ENCODE measurements around the gene CELF6. TPM values are rescaled to one million over a fixed set of nuclear protein-coding genes. Genes with fewer than 3 reads are reported as not detected.

The CELF6 gene
- total and polyA plus RNA-seq, 2 donors from 2014 or later = 3.5 to 3.8 TPM

- no peaks in the 10 kb centered on the region for H3K27me3 ChIP-seq (ENCODE audit: control insufficient read depth, insufficient read depth, low read length)
- FAIRE-seq (no peak), DNase-seq (no peak)
- no peak for TF ChIP-seq CTCF (IDR thresholded peaks at IDR 0.05; ENCODE audit: borderline replicate concordance, extremely low read depth, insufficient read depth)
- no peak overlapping the region for H3K4me3 ChIP-seq (ENCODE audit: low read length in 3 of 3)
- H3K4me1 ChIP-seq (ENCODE audit: control insufficient read depth in 2 of 3, insufficient read depth in 2 of 3, low read depth in 1 of 3, low read length in 3 of 3) = peaks cover 0 to 4% (median 2%) of the 10 kb centered on the region in 3 donors
- intact Hi-C loops (cut with DNase I) = no loop called here
- H3K9me3 ChIP-seq (ENCODE audit: control insufficient read depth in 2 of 3, insufficient read depth in 1 of 3, low read length in 3 of 3) = no peaks in the 10 kb centered on the region
- H3K36me3 ChIP-seq (ENCODE audit: control insufficient read depth in 2 of 3, insufficient read depth in 3 of 3, low read length in 3 of 3) = peaks cover 8 to 51% (median 39%) of the 10 kb centered on the region in 3 donors
- H3K9ac ChIP-seq (ENCODE audit: low read length in 3 of 3) = no peak overlapping the region
- no peak overlapping the region for H3K27ac ChIP-seq (ENCODE audit: low read depth in 2 of 2, low read length in 2 of 2)
Measured at GRCh38 chr15:72354496-72354895, 34.5 kb upstream of the CELF6 start.

- DNase-seq (no peak), FAIRE-seq (no peak)
- intact Hi-C loops (cut with DNase I) = no loop called here
- H3K27me3 ChIP-seq (ENCODE audit: control insufficient read depth, insufficient read depth, low read length) = no peaks in the 10 kb centered on the region
- no peak overlapping the region for H3K27ac ChIP-seq (ENCODE audit: low read depth in 2 of 2, low read length in 2 of 2)
- TF ChIP-seq CTCF (IDR thresholded peaks at IDR 0.05; ENCODE audit: borderline replicate concordance, extremely low read depth, insufficient read depth) = no peak
- peaks cover 10 to 63% (median 47%) of the 10 kb centered on the region in 3 donors for H3K36me3 ChIP-seq (ENCODE audit: control insufficient read depth in 2 of 3, insufficient read depth in 3 of 3, low read length in 3 of 3)
- no peaks in the 10 kb centered on the region for H3K9me3 ChIP-seq (ENCODE audit: control insufficient read depth in 2 of 3, insufficient read depth in 1 of 3, low read length in 3 of 3)
- peaks cover 0 to 2% (median 0%) of the 10 kb centered on the region in 3 donors for H3K4me1 ChIP-seq (ENCODE audit: control insufficient read depth in 2 of 3, insufficient read depth in 2 of 3, low read depth in 1 of 3, low read length in 3 of 3)
- H3K9ac ChIP-seq (ENCODE audit: low read length in 3 of 3) = no peak overlapping the region
- no peak overlapping the region for H3K4me3 ChIP-seq (ENCODE audit: low read length in 3 of 3)
Measured at GRCh38 chr15:72353266-72353665, 33.3 kb upstream of the CELF6 start.

GRCh38 chr15:72345806-72346205 is 25.8 kb upstream of the CELF6 start:
- Histone ChIP-seq H3K27ac (ENCODE audit: low read depth in 2 of 2, low read length in 2 of 2) (no peak overlapping the region), H3K27me3 (ENCODE audit: control insufficient read depth, insufficient read depth, low read length) (no peaks in the 10 kb centered on the region), H3K4me3 (ENCODE audit: low read length in 3 of 3) (no peak overlapping the region), H3K9me3 (ENCODE audit: control insufficient read depth in 2 of 3, insufficient read depth in 1 of 3, low read length in 3 of 3) (no peaks in the 10 kb centered on the region), H3K9ac (ENCODE audit: low read length in 3 of 3) (no peak overlapping the region), H3K4me1 (ENCODE audit: control insufficient read depth in 2 of 3, insufficient read depth in 2 of 3, low read depth in 1 of 3, low read length in 3 of 3) (no peaks in the 10 kb centered on the region), H3K36me3 (ENCODE audit: control insufficient read depth in 2 of 3, insufficient read depth in 3 of 3, low read length in 3 of 3) (peaks cover 8 to 76% (median 48%) of the 10 kb centered on the region in 3 donors)
- intact Hi-C loops (cut with DNase I) = no loop called here
- no peak for FAIRE-seq
- TF ChIP-seq CTCF (IDR thresholded peaks at IDR 0.05; ENCODE audit: borderline replicate concordance, extremely low read depth, insufficient read depth) = no peak
- DNase-seq = no peak

- no peak for FAIRE-seq
- Histone ChIP-seq H3K27ac (ENCODE audit: low read depth in 2 of 2, low read length in 2 of 2) (no peak overlapping the region), H3K9ac (ENCODE audit: low read length in 3 of 3) (no peak overlapping the region), H3K4me3 (ENCODE audit: low read length in 3 of 3) (no peak overlapping the region), H3K27me3 (ENCODE audit: control insufficient read depth, insufficient read depth, low read length) (no peaks in the 10 kb centered on the region), H3K9me3 (ENCODE audit: control insufficient read depth in 2 of 3, insufficient read depth in 1 of 3, low read length in 3 of 3) (no peaks in the 10 kb centered on the region), H3K4me1 (ENCODE audit: control insufficient read depth in 2 of 3, insufficient read depth in 2 of 3, low read depth in 1 of 3, low read length in 3 of 3) (no peaks in the 10 kb centered on the region), H3K36me3 (ENCODE audit: control insufficient read depth in 2 of 3, insufficient read depth in 3 of 3, low read length in 3 of 3) (peaks cover 8 to 72% (median 43%) of the 10 kb centered on the region in 3 donors)
- no peak for DNase-seq
- intact Hi-C loops (cut with DNase I) = no loop called here
- TF ChIP-seq CTCF (IDR thresholded peaks at IDR 0.05; ENCODE audit: borderline replicate concordance, extremely low read depth, insufficient read depth) = no peak
Measured at GRCh38 chr15:72345280-72345679, 25.3 kb upstream of the CELF6 start.
